Measurements from ENCODE around the gene GPR3. TPM values are rescaled to one million over a fixed set of nuclear protein-coding genes. Genes with fewer than 3 reads are reported as not detected.

Gene GPR3
- total RNA-seq, 1 donor from 2014 or later = not detected

DNA sequence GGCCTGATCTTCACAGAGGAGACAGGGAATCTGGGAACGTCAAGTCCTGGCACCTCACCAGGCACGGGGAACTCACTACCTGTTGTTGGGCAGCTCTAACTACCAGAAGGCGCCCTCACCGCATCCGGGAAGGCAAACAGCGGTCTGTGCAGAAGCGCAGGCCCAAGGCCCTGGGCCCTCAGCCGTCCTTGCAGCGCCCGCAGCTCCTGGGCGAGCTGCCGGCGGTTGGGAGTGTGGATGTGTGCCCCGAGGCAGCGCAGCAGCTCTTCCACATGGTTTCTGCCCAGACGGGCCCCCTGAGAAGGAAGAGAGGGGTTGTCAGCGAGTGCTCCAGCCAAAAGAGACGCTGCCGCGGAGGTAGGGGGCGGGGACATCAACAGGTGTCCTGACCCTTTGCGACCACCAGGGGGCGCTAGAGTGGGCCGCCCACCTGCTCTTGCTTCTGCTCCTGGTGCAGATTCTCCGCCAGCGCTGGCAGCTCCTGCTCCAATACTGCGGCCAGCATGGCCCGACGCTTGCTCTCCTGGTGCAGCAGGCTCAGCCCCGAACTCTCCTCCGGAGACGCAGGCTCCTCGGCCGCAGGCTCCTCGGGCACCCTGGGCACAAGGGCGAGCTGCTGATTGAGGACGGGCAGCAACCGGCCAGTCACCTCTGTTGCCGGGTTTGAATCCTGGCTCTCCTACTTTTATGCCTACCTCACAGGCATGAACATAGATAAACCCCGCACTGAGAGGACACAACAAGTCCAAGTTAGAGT, 35.0 kb upstream of the GPR3 start:
- intact Hi-C loops (cut with DNase I) = loop anchor here (5.0 kb wide), 1 partner anchor 35 kb away; the partner anchor contains the start of gene GPR3
- DNase-seq (ENCODE audit: missing footprints) (peak; percentile 92), ATAC-seq (peak; percentile 65)

DNA sequence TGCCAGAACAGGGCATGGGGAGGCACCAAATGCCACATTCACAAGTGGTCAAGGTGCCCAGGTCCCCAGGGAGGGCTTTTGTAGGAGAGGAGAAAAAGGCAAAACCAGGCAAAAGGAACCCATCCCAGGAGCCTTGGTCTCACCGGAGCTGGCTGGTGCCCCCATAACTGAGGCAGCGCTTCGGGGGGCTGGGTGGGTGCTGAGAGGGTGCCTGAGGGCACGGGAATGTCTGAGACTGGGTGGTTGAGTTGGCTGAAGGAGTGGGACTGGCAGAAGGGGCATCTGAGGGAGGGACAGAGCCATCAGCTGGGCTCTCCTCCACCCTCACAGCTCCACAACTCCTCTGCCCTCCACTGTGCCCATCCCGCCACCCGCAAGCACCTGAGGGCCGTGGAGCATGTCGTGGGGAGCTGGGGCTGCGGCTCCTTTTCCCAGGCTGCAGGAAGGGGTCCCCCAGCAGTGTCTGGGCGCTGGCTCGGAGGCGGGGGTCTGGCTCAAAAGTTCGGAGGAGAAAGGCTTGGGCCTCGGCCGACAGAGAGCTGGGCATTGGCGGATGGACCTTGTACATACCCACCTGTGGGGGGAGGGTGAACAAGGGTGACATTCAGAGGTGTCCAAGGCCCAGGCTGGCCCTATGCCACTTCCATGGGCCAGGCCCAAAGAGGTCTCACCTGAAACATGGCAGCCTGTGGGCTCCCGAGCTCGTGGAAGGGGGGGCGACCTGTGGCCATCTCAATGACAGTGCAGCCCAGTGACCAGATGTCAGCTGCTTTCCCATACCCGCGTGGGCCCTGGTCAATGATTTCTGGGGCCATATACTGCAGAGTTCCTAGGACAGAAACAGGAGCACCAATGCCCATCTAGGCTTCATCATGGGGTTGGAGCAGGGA, 34.1 kb upstream of the GPR3 start:
- DNase-seq (ENCODE audit: missing footprints) (no peak), ATAC-seq (no peak)
- intact Hi-C loops (cut with DNase I) = loop anchor here (5.0 kb wide), 1 partner anchor 34 kb away; the partner anchor contains the start of gene GPR3

DNA sequence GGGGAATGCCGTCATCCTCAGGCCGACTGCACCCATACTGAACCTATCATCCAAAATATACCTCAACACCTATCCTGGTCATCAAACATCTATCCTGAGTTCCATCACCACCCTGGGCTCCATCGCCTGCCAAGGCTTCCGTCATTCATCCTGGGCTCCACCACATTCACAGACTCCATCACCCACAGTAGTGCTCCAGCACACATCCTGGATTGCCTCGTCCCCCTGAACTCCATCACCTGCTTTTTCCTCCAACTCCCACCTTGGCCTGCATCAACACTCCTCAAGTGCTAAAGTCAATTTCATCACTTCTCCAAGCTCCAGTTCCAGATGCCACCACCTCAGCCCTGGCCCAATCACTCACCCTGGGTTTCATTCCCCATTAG, 33.5 kb upstream of the GPR3 start:
- intact Hi-C loops (cut with DNase I) = loop anchor here (5.0 kb wide), 1 partner anchor 33 kb away; the partner anchor contains the start of gene GPR3
- DNase-seq (ENCODE audit: missing footprints) (no peak), ATAC-seq (no peak)

DNA sequence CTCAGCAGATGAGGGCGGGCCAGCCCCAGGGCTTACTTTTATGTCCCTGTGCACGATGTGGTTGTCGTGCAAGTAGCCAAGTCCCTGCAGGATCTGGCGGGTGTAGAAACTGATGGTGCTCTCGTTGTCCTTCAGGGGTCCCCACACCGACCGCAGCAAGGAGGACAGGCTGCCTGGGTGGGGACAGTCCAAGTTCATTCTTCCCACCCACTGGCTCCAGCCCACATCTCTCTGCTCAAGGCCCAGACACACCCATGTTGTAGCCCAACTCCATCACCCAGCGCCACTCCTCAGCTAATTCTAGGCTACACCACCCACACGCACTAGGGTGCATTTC, 32.6 kb upstream of the GPR3 start:
- ATAC-seq = no peak
- intact Hi-C loops (cut with DNase I) = loop anchor here (5.0 kb wide), 1 partner anchor 33 kb away; the partner anchor contains the start of gene GPR3
- DNase-seq (ENCODE audit: missing footprints) = no peak

DNA sequence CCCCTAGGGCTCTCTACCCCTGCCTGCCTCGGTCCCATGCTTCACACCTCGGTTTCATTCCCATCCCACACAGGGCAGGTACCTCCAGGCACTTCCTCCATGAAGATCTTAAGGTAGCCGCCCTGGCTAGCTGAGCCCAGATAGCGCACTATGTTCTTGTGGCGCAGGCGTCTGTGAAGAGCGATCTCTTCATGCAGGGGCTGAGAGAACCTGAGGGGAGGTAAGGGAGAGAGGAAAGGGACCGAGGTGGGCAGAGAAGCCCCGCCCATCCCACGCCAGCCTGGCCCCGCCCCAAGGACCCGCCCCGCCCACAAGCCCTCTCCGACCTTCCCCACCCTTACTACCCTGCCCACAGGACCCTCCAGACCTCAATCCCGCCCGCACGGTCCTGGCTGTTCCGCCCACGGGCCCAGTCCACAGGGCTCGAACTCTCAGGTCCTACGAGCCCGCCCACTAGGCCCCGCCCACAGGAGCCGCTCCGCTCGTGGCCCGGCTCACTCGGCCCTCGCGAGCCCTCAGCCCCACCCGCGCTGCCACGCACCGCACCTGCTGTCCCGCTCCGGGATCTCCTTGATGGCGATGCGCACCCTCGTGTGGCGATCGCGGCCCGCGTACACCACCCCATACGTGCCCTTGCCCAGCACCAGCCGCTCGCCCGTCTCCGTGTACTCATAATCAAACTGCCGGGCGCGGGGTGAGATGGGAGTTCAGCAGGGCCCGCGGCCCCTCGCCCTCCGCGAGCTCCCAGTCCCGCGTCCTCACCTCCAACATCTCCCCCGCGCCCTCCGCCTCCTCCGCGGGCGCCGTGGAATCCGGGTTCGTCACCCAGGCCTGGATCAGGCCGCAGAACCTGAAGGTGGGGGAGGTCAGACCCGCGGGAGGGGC, 32.0 kb upstream of the GPR3 start:
- ATAC-seq (no peak), DNase-seq (ENCODE audit: missing footprints) (peak; percentile 81)
- intact Hi-C loops (cut with DNase I) = no loop called here

DNA sequence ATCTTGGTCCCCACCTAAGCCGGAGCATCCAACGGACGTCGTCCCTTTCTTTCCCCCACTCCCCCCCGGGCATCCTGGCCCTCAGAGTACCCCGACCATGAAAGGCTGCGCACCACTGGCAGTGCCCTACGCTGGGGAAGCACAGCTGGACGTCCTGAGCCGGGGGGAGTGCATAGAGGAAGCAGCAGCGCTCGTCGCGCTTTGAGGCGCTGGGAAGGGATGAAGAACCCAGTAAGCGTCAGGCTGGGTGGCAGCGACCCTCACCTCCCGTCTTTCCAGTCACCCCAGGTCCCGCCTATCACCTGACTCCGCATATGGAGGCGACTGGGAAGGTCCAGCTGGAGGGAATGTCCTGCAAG, 31.4 kb upstream of the GPR3 start:
- ATAC-seq (no peak), DNase-seq (ENCODE audit: missing footprints) (no peak)
- intact Hi-C loops (cut with DNase I) = no loop called here

DNA sequence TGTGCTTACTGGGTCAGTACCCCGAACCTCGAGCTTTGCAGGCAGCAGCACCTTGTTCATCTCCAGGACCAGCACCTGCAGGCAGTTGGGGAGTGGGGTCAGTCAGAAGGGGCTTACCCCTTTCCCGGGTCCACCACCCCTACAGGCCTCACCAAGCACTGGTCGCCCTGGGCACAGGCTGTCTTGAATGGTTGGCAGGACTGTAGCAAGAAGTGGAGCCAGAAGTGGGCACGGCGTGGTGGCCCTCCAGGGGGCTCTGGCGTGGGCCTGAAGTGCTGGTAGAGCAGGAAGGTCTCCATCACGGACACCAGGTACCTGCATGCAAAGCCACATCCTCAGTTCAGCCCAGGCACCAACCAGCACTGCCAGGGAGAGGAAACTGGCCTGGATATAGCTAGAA, 30.9 kb upstream of the GPR3 start:
- peak; percentile 8 for DNase-seq (ENCODE audit: missing footprints)
- intact Hi-C loops (cut with DNase I) = no loop called here
- ATAC-seq = no peak

DNA sequence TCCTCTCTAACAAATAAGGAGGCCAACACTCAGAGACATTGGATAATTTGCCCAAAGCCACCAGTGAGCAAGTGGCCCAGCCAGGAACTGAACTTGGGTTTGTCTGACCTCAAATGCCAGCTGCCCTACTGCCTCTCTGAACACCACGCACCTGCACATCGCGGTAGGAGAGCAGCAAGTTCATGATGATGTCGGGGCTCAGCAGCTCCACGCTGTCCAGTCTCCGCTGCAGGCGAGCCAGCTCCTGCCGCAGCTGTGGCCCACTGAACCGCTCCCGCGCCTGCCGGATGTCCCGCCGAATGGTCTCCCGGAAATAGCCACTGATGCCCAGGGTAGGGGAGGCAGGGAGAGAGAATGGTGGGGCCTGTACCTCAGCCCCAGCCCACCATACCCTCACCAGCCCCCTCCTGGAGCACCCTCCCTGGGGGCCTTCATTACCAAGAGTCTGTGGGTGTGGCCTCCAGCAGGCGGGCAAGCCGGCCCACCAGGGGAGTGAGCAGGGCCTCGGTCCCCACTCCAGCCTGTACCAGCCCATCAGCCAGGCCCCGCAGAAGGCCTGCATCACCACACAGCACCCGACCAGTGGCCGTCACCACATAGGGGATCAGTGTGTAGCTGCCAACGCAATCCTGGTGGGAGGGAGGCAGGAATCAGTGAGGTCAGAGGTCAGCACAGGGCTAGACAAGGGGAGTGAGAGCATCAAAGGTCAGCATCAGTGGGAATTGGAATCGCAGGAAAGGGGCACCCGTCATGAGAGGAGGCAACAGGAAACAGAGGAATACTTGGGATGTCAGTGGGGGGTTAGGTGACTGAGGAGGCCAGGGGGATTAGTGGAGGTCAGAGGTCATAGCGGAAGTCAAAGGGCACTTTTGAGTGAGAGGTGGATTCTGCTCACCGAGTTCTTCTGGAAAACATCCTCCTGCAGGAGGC, 28.4 kb upstream of the GPR3 start:
- DNase-seq (ENCODE audit: missing footprints) (no peak), ATAC-seq (no peak)
- intact Hi-C loops (cut with DNase I) = no loop called here

DNA sequence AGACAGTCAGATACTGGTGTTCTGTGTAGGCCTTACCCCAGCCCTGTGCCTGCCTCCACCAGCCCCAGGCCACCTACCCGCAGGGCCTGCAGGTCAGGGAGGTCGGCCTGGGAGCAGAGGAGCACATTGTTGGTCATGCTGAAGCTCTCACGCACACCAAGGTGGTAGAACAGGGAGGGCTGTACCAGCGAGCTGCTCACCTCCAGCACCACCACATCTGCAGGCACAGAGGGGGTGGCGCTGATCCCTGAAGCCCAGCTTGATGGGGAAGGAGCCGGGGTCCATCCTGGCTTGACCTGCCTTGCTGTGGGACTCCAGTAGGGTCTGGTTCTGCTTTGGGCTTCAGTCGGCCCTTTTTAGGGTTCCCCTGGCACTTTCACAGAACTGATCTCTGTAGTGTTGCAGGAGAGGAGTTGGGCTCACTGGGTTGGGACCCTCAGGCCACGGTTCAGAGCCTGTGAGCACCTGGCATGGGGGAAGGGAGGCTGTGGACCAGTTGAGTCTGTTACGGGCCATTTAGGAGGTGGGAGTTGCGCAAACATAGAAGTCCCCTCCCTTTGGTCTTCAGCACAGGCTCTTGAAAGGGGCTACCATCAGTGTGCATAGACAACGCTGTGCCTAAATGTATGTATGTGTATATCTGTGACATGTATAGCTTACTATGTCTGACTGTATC, 27.6 kb upstream of the GPR3 start:
- intact Hi-C loops (cut with DNase I) = loop anchor here (5.0 kb wide), 1 partner anchor 43 kb away; the partner anchor contains the start of gene TMEM222
- ATAC-seq (no peak), DNase-seq (ENCODE audit: missing footprints) (no peak)

DNA sequence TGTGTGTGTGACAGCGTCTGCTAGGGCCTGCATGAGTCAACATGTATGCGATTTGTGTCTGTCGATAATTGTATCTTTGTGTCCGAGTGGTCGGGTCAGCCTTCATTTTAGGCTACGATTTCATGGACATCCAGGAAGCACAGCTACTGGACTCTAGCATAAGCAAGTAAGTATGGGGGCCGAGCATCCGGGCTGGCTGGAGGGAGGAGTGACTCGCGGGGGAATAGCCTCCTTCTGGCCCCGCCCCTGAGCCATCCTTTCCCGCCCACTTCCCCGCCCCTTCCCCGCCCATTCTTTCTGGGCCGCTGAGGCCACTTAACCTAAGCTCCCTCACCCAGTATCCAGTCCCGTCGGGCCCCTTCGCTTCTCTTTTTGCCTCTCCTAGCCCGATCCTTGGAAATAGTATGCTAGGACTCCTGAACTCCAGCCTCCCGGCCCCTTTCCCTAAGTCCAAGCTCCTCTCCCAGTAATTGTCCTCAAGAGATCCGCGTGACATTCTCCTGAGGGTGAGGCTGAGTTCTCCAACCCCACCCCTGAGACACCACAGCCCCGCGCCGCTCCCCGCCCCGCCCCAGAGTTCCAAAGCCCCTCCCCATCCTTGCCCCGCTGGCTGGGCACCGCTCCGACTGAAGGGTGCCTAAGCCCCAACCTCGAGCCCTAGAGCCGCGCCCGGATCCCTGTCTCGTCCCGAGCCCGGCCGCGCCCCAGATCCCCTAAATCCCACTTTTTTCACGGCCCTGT, 26.9 kb upstream of the GPR3 start:
- intact Hi-C loops (cut with DNase I) = loop anchor here (1.0 to 5.0 kb wide), 2 partner anchors 27 to 43 kb away; partner anchors contain the start of genes GPR3 and TMEM222
- DNase-seq (ENCODE audit: missing footprints) = peak; percentile 93
- peak; percentile 76 for ATAC-seq

DNA sequence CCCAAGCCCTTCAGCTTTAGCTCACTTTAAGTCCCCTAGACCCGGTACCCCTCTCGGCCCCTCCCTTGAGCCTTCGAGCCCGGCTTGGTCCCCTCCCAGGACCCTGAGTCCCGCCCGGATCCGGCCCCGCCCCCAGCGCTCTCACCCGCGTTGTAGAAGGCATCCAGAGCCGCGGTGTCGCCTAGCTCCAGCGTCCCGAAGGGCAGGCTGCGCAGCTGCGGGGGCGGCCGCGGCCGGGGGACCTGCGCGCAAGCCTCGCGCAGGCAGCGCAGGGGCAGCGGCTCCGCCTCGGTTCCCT, 26.4 kb upstream of the GPR3 start:
- peak; percentile 96 for DNase-seq (ENCODE audit: missing footprints)
- ATAC-seq = peak; percentile 73
- intact Hi-C loops (cut with DNase I) = loop anchor here (1.0 to 5.0 kb wide), 2 partner anchors 26 to 44 kb away; partner anchors contain the start of genes GPR3 and TMEM222

DNA sequence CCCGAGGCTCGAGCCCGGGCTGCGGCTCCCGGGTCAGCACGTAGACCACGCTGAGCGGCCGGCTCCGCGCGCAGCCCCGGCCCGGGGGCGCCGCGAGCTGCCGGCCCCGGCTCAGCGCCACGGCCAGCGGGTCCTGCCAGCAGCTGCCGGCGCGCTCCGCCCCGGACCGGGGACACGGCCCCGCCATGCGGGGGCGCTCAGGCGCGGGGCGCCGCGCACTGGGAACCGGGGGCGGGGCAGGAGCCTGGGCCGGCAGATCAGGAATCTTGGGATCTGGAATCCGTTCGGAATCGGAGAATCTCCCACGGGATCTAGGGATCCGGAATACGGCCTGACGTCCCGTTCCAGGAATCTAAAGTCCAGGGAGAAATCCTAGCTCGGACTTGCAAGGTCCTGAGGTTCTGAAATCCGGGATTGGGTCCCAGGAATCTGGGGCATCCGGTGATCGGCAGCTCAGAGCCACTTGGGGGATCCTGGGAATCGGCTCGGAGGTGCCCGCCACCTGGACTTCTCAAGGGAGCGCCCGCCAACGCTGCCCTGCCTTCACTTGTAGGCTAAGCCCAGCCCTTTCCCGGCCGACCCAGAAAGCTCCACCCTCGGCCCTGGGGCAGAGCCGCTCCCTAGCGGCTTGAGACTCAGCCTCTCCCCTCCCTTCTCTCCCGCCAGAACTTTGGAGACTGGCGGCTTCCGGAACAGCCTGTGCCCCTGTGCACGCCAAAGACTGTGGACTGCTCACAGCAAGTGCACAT, 25.8 kb upstream of the GPR3 start, which contains the start of gene MAP3K6:
TSS of gene MAP3K6 (minus strand) at position 551 of the 749 bp plus-strand sequence. CDS start at position 187, 364 bp downstream.
- DNase-seq (ENCODE audit: missing footprints) (peak; percentile 95), ATAC-seq (peak; percentile 86)
- intact Hi-C loops (cut with DNase I) = loop anchor here (1.0 to 5.0 kb wide), 2 partner anchors 26 to 44 kb away; partner anchors contain the start of genes GPR3 and TMEM222

DNA sequence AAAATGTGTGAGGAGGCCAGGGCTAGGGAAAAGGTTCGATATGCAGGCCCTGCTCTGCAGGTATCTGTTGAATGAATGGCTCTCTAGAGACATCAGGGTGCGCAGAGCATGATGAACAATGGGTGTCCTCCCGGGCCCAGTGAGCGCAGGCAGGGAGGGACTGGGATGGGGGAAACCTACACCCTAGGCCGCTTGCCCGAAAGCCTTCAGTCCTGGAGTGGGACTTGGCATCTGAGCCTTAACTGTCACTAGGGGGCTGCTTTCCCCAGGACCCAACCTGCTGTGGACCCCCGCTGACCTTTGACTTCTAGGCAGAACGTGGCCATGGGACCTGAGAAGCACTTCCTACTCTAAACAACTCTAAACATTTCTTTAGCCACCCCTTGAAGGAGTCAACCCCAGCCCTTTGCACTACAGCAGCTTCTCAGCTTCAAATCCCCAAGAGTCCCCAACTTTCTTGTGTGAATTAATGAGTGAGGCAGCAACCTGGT, 25.2 kb upstream of the GPR3 start:
- ATAC-seq (no peak), DNase-seq (ENCODE audit: missing footprints) (no peak)
- intact Hi-C loops (cut with DNase I) = loop anchor here (5.0 kb wide), 1 partner anchor 45 kb away; the partner anchor contains the start of gene TMEM222

DNA sequence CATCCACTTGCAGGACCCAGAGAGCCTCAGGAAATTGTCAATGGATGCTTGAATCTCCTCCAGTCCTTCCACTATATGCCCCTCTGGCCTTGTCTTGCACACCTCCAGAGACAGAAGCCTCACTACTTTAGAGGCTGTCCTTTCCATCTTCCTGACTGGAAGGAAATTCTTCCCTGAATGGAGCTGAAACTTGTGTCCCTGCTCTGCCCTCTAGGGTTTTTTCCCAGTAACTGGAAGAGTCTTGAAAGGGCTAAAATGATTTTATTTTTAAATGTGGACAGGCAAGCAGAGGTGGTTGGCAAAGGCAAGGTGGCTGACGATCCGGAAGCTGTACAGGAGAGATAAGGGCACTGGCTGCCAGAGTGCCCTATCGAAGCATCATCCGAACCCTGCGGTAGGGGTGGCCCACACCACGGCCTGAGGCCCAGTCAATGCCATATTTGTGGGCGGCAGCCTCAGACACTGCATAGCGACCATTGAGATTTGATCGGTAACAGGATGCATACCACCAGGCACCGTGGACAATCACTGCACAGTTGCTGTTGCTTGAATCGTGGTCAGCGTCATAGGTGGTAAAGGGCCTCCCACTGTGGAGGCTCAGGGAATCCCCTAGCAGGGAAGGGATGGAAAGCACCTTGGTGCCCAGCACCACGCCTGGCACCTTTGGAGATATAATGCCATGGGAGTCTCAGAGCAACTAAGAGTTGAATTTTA, 23.4 kb upstream of the GPR3 start:
- DNase-seq (ENCODE audit: missing footprints) (no peak), ATAC-seq (no peak)
- intact Hi-C loops (cut with DNase I) = loop anchor here (1.0 to 5.0 kb wide), 2 partner anchors 19 to 47 kb away; partner anchors contain the start of gene TMEM222
